K562 (cell line): ENCODE measurements around the gene RPS6KA4. TPM values are rescaled to one million over a fixed set of nuclear protein-coding genes. Genes with fewer than 3 reads are reported as not detected.

Experiments used
- CLOCK ChIP-seq: fragments of 250-450 bp; sonication (Bioruptor Pico); IDR thresholded peaks from 2 replicates; pipeline ENCODE4 v1.4.0; 2020; ENCODE audit warnings: mild to moderate bottlenecking, moderate library complexity, borderline replicate concordance
- DDX20 ChIP-seq: fragments of 450-650 bp; IDR thresholded peaks from 2 replicates; pipeline ENCODE4 v1.6.1; 2016; ENCODE audit warnings: missing genetic modification characterization, low read depth, mild to moderate bottlenecking, missing compliant biosample characterization, moderate library complexity
- HDAC8 ChIP-seq: fragments of 450-650 bp; IDR thresholded peaks from 2 replicates; pipeline ENCODE4 v1.6.1; 2016; ENCODE audit warnings: mild to moderate bottlenecking, missing genetic modification characterization, moderate library complexity, missing compliant biosample characterization
- HMGXB4 ChIP-seq: sonication (generic); formaldehyde crosslinking; IDR thresholded peaks from 2 replicates; pipeline ENCODE4 v1.8.1; 2023; ENCODE audit warnings: mild to moderate bottlenecking, missing genetic modification reagents
- IFI16 ChIP-seq: fragments of 250-450 bp; sonication (Bioruptor Pico); IDR thresholded peaks from 2 replicates; pipeline ENCODE4 v2.1.2; 2022; ENCODE audit warnings: mild to moderate bottlenecking, inconsistent platforms
- IRF9 ChIP-seq: fragments of 450-650 bp; IDR thresholded peaks from 2 replicates; pipeline ENCODE4 v1.6.1; 2016; ENCODE audit warnings: missing biosample characterization, missing genetic modification characterization
- L3MBTL2 ChIP-seq: fragments of 450-650 bp; IDR thresholded peaks from 2 replicates; pipeline ENCODE4 v1.6.1; 2016; ENCODE audit warnings: mild to moderate bottlenecking, moderate library complexity
- NFIC ChIP-seq: fragments of 450-650 bp; IDR thresholded peaks from 2 replicates; pipeline ENCODE4 v1.6.1; 2017; ENCODE audit warnings: mild to moderate bottlenecking, inconsistent platforms
- PATZ1 ChIP-seq: fragments of 250-450 bp; sonication (Bioruptor Pico); IDR thresholded peaks from 2 replicates; pipeline ENCODE4 v1.5.0; 2020; ENCODE audit warnings: mild to moderate bottlenecking, borderline replicate concordance
- POLR2A ChIP-seq: fragments of 450-650 bp; conservative IDR thresholded peaks from 2 replicates; pipeline ENCODE4 v1.6.1; 2016
- PRMT5 ChIP-seq: sonication (generic); formaldehyde crosslinking; IDR thresholded peaks from 2 replicates; pipeline ENCODE4 v1.5.0; 2020; ENCODE audit warnings: missing genetic modification reagents
- SPI1 ChIP-seq: IDR thresholded peaks from 2 replicates; pipeline ENCODE4 v1.6.1; 2011; ENCODE audit warnings: low read depth, low read length, control low read depth, borderline replicate concordance
- TCF7L2 ChIP-seq: fragments of 150-350 bp; IDR thresholded peaks from 2 replicates; pipeline ENCODE4 v1.6.1; 2016; ENCODE audit warnings: low read depth, mild to moderate bottlenecking, low read length, moderate library complexity
- USF1 ChIP-seq: sonication (generic); formaldehyde crosslinking; IDR thresholded peaks from 2 replicates; pipeline ENCODE4 v1.9.0; 2022; ENCODE audit warnings: mild to moderate bottlenecking, missing genetic modification reagents
- YBX1 ChIP-seq: fragments of 450-650 bp; IDR thresholded peaks from 2 replicates; pipeline ENCODE4 v1.7.1; 2016; ENCODE audit warnings: mild to moderate bottlenecking
- ZBTB1 ChIP-seq: sonication (generic); formaldehyde crosslinking; IDR thresholded peaks from 2 replicates; pipeline ENCODE4 v1.8.1; 2023; ENCODE audit warnings: missing genetic modification reagents, low read depth, mild to moderate bottlenecking, borderline replicate concordance
- ZC3H8 ChIP-seq: fragments of 450-650 bp; IDR thresholded peaks from 2 replicates; pipeline ENCODE4 v1.6.1; 2017
- ZNF124 ChIP-seq: sonication (generic); formaldehyde crosslinking; IDR thresholded peaks from 2 replicates; pipeline ENCODE4 v1.8.1; 2022; ENCODE audit warnings: missing genetic modification reagents
- ZNF239 ChIP-seq: fragments of 250-450 bp; sonication (Bioruptor Pico); IDR thresholded peaks from 2 replicates; pipeline ENCODE4 v1.4.0; 2020; ENCODE audit warnings: mild to moderate bottlenecking
- ZNF24 ChIP-seq: fragments of 450-650 bp; IDR thresholded peaks from 2 replicates; pipeline ENCODE4 v1.6.1; 2016
- polyA plus RNA-seq, 8 experiments: library from polyadenylated mRNA; depleted of rRNA in 4 of 8; stranded (reverse) in 5 of 8; unstranded in 3 of 8; fragments of >200 nt; fragmentation: Nextera tagmentation in 2 of 8; fragmentation: Illumina TruSeq in 1 of 8; extraction: Ambion mirVana in 2 of 8; extraction: Trizol in 1 of 8; gene quantifications; 2 replicates each; pipeline versions ENCODE4 v1.2.1 to v1.2.3, GENCODE V29; 2011 to 2014; ENCODE audit warnings: inconsistent platforms in 1 of 8, missing spikeins in 1 of 8
- total RNA-seq, 7 experiments: library from RNA; depleted of rRNA in 6 of 7; stranded (reverse); fragments of >200 nt in 6 of 7; fragmentation: Illumina TruSeq in 2 of 7; extraction: Trizol in 2 of 7; gene quantifications; 2 replicates each; pipeline versions ENCODE4 v1.2.1 to v1.2.3, GENCODE V29; 2011 to 2021; ENCODE audit warnings: low replicate concordance in 1 of 7

Gene RPS6KA4
- total and polyA plus RNA-seq, 9 of the 15 experiments (the other 6 are each of a cell fraction or from before 2014, with no cell fraction given): 0.15 to 23.8 (median 9.8) TPM

GRCh38 chr11:64372802-64373597, 14.0 kb downstream of the RPS6KA4 start (continued):
- TF ChIP-seq CLOCK (CRISPR knock-in tag) (no peak), YBX1 (no peak), PRMT5 (CRISPR knock-in tag) (no peak), L3MBTL2 (peak; percentile 20; the same call in 1 of the 2 replicates), HMGXB4 (0 out of 2 replicates have a peak, but pooled peaks have one; percentile 60), HDAC8 (no peak), ZNF239 (CRISPR knock-in tag) (no peak), IRF9 (no peak), ZNF24 (no peak), USF1 (CRISPR knock-in tag) (peak; percentile 99), ZBTB1 (CRISPR knock-in tag) (0 out of 2 replicates have a peak, but pooled peaks have one; percentile 32), ZC3H8 (no peak), ZNF124 (CRISPR knock-in tag) (no peak), SPI1 (no peak), DDX20 (tag) (no peak), NFIC (peak; percentile 45; the same call in 1 of the 2 replicates), IFI16 (CRISPR knock-in tag) (no peak), POLR2A (peak; percentile 70), TCF7L2 (no peak), PATZ1 (no peak)
